ENCODE results near the gene FAM219A.
A peak's percentile ranks its signal among the peaks of the same experiment; 100 is the strongest.
"Not testable (repeated sequence)": the region's sequence is repeated elsewhere in the genome, so short reads cannot be mapped to it uniquely, and the experiment has no call there.

FAM219A gene

DNA sequence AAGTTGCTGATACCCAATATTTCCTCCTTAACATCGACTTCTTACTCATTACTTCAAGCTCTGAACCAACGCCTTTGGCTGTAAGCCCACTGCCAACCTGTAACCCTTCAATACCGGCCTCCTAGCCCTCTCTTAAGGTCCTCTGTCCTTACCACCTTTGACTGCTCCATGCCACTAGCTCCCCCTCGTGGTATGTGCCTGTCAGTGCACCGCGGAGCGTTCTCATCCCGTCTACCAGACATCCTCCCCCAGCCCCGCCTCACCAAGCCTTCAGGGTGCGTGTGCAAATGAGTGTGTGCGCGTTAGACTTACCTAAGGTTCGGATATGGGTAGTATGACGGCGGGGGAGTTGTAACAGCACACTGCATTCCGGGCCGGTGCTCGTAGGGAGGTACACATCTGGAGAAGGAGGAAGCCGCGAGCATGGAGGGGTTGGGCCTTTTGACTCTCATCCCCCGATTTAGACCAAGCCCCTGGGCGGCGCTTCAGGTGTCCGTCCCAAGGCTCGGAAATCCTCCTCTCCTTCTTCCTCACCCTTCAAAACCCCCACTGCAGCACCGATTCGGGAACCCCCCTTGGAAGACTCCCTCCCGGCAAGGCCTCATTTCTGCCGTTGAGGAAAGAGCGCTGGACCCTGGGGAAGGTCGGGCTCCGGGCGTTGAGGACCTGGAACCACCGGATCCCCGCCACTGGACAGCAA lies 78.9 kb downstream of the FAM219A start:
- no peak for FAIRE-seq

DNA sequence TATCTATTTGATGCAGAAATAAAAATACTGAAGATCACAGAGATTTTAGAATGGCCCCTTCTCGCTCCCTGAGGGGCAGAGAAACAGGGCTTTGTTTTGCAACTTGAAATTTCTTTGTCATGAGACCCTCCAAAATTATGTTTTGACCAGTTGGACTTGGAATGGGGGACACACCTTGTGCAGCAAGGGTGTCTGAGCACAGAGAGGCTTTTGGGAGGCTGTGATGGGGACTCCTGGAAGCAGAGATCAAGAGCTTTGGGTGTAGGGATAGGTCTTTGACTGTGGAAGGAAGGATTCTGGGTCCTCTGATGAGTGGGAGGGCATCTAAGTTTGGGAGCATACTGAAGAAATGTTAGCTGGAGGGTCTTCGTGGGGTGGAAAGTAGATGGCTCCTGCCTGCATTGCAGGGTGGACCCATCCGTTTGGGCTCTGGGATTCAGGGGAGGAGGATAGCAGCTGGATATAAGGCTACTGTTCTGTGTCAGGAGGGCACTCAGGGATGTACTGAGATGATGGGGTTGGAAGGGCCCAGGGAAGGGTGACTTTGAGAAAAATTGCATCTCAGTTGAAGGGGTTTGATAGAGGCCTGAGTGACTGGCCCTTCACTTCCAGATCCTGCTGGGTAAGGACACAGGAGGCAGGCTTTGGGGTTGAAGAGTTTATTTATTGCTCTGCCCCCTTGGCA lies 79.9 kb downstream of the FAM219A start:
- DNase-seq (ENCODE audit: insufficient read length, low spot score) (no peak), FAIRE-seq (no peak)

More for the DNA sequence above, 78.9 kb downstream of the FAM219A start:
- peak; percentile 67 for DNase-seq (ENCODE audit: insufficient read length, low spot score)

DNA sequence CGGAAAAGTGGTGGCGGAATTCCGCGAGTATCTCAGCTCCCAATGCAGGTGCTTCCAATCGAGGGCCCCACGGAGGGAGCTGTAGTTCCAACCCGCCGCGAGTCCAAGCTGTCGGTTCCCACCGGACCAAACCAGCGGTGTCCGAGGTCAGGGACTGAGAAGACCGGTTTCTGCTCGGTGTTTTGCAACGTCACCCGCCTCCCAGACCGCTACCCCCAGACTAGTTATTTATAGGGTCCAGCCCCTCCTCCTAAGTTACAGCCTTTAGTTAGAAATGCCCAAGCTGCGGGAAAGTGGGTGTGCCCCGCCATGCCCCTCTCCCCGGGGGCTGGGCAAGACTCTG lies 81.0 kb downstream of the FAM219A start:
- no peak for DNase-seq (ENCODE audit: insufficient read length, low spot score)

DNA sequence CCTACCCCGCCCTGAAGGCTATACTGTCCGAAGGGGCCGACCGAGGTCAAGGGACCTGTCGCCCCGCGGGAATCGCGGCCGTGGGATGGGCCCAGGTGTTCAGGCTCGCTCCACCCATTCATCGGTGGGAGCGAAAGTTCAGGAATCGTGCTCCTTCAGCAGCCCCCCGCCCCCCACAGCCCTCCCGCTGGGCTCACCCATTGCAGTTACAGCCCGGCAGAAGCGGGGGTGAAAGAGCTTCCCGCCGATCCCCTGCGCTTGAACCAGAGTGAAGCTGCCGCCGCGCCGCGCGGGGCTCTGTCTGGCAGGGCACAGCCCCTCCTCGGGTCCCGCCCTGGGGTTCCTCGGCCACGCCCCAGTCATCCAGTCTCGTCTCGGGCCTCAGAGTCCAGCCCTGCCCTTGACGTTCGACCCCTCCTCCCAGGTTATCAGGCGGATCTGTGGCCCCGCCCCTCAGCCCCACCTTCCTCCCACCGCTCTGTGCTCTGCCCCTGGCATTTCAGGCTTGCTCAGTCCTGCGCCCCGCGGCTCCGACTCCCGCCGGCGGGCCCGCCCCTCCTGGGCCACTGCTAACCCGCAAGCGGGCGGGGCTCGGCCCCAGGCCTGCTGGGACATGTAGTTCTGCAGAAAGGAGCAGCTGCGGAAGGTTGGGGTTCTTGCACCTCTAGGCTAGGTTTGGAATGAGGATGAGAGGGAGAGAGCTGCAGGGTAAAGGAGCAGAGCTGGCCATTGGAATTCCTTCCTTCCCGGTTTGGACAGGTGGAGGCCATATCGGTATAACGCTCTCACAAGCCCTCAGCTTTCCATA lies 81.6 kb downstream of the FAM219A start, which contains the start of gene MYORG:
Gene MYORG, minus strand, starts transcription at position 303 of the 808 bp plus-strand sequence. CDS start 3,955 bp downstream, outside the sequence.
- DNase-seq (ENCODE audit: insufficient read length, low spot score), result peak; percentile 96
- peak; percentile 80 for FAIRE-seq

More for the DNA sequence above, 81.0 kb downstream of the FAM219A start:
- no peak for FAIRE-seq

DNA sequence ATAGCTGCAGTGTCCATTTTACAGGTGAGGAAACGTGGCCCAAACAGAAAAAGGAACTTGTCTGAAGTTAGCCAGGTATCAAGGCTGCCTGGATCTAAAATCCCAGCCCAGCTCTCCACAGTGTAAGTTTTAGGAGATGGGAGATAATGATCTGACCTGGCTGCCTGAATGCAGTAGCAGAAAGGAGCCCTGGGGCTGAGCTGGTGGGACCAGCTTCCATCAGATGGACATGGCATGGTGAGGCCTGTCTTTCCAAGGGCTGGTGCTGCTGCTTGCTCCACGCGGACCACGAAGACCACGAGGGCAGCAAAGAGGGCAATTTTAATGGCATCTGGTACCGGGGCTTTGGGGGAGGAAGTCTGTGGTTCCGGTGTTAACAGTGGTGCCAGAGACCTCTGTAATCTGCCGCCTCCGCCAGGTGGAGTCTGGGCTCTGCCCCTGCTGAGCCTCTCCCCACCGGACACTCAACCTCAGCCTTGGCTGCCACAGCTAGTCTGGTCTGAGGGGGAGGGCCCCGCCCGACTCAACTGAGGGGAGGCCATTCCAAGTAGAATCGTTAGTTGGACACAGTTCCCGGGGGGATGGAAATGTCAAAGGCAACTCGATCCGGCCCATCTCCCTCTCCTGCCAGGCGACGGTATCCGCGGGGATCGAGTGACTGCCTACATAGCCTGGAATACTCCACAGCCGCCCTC lies 82.3 kb downstream of the FAM219A start:
- FAIRE-seq (peak; percentile 4), DNase-seq (ENCODE audit: insufficient read length, low spot score) (peak; percentile 52)

DNA sequence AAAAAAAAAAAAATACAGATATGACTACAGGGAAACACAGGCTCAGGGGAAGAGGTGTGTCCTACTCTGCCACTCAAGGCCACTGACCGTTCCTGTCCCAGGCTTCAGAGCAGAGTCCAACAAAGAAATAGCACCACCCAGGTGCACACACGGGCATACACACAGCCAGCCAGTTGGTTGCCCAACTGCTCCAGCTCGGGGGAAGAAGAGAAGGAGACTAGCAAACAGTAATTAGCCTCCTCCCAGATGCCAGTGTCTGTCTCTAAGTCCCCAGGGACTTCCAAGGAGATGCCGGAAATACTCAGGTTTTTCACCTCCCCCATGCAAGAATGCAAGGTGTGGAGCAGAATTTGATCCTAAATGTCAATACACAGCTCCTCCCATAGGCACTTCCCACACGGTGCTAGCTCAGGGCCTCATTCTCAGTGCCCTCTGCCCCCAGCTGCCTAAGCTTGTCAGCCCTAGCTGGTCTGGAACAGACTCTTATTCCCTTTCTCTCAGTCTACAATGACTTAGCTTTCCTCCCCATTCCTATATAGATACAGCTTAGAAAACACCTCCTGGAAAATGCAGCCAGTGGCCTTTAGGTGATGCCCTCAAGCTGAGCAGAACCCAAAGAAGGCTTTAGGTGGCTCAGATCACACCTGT lies 83.3 kb downstream of the FAM219A start:
- no peak for FAIRE-seq

DNA sequence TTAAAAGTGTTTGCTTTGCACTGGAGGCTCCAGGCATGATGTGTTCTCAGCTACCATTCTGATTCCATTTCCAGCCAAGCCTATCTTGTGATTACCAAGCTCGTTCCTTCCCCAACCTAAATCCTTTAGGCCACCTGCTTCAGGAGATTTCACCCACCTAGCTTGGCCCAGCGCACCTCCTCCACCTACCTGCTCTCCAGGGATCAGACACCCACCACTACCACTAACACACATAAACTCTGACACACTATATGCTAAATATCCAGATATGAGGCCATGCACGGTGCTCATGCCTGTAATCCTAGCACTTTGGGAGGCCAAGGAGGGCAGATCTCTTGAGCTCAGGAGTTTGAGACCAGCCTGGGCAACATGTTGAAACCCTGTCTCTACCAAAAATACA lies 84.0 kb downstream of the FAM219A start:
- FAIRE-seq, result no peak

More for the DNA sequence above, 83.3 kb downstream of the FAM219A start:
- DNase-seq (ENCODE audit: insufficient read length, low spot score), result no peak

DNA sequence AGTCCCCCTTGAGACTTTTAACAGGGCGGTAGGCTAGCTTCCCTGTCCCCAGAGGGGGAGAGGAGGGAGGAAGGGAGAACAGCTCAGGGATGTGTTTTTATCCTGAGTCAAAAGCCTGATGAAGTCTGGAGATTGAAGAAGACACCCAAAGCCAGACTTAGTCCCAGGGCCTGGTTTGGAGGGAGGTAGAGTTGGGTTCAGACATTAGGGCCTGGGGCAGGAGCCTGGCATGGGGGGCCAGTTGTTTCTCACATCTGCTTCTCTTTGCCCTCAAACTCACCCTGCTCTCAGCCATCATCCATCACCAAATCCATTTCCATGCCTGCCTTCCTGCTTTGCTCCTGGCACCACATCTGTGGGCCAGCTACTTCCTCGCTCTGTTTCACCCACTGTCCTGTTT lies 84.6 kb downstream of the FAM219A start:
- no peak for FAIRE-seq
- DNase-seq (ENCODE audit: insufficient read length, low spot score), result no peak

More for the DNA sequence above, 84.0 kb downstream of the FAM219A start:
- DNase-seq (ENCODE audit: insufficient read length, low spot score), result no peak

DNA sequence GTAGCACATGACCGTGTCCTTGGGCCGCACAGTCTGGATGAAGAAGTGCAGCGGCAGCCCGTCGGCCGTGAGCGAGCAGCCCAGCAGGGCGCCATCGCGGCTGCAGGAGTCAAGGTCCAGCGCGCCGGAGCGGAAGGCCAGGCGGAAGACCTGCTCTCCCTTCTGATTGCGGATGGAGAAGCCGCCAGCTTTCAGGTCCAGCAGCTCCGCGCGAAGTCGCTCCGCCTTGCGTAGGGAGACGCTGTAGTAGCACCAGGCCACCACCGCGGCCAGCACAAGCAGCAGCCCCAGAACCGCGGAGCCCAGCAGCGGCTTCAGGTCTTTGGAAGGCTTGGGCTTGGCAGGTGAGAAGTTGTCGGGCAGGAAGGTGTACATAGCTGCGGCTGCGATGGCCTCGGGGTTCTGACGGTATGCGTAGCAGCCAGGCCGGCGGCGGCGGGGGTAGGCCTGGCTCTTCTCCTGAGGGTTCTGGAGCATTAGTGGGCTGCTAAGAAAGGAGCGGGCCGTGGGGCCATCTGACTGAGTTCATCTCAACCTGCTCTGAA lies 85.8 kb downstream of the FAM219A start:
- DNase-seq (ENCODE audit: insufficient read length, low spot score) (no peak), FAIRE-seq (no peak)

DNA sequence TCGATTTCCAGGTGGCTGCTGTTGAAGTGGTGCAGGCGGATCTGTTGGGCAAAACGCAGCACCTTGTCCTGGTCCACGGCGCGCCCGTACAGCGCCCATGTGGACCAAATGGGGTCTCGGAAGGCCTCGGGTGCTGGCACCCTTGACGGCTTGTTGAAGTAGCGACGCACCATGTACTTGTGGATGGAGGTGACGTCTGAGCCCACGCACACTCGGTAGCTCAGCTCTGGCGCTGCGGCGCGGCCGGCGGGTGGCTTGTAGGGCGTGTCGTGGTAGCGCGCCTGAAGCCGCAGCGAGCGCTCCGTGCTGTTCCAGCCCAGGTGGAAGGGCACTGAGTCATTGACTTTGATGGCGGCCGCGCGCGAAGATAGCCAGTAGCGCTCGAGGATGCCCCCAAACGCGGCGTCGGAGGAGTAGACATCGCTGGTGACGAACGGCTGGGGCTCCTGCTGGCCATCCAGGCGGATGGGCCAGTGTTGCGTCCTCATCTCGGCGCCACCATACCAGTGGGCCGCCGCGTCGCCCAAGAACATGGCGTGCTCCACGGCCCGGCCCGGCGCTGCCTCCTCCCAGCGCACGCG lies 86.4 kb downstream of the FAM219A start:
- FAIRE-seq (no peak), DNase-seq (ENCODE audit: insufficient read length, low spot score) (no peak)

DNA sequence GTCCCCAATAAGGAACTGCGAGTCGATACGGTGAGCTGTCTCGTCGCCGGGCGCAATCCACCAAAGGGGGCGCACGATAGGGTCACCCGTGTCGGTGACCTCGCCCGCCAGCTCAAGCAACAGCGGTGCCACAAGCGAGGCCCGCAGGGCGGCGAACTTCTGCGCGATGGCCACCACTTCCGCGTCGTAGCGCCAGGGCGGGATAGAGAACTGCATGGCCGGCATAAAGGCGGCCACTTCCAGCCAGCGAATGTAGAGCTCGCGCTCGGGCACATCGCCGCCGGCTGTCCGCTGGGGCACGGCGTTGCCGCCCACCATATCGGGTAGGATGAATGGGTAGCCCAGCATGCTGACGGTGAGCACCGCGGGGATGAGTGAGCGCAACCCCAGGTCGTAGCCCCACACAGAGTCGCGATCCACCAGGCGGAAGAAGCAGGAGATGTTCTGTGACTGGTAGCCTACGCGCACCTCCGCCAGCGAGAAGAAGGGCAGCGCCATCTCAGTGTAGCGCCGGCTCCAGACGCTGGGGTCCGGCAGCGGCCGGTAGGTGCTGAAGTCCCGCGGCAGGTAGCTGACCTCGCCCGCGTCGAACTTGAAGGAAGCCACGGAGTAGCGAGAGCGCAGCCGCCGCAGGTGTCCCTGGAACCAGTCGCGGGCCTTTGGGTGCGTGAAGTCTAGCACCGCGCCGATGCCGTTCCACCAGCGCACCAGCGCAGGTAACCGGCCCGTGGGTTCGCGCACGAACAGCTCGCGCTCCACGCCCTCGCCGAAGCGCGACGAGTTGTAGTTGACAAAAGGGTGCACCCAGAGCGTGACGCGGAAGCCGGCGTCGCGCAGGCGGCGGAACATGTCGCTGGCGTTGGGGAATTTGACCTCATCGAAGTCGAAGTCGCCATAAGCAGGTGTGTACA lies 87.1 kb downstream of the FAM219A start:
- no peak for FAIRE-seq
- no peak for DNase-seq (ENCODE audit: insufficient read length, low spot score)

DNA sequence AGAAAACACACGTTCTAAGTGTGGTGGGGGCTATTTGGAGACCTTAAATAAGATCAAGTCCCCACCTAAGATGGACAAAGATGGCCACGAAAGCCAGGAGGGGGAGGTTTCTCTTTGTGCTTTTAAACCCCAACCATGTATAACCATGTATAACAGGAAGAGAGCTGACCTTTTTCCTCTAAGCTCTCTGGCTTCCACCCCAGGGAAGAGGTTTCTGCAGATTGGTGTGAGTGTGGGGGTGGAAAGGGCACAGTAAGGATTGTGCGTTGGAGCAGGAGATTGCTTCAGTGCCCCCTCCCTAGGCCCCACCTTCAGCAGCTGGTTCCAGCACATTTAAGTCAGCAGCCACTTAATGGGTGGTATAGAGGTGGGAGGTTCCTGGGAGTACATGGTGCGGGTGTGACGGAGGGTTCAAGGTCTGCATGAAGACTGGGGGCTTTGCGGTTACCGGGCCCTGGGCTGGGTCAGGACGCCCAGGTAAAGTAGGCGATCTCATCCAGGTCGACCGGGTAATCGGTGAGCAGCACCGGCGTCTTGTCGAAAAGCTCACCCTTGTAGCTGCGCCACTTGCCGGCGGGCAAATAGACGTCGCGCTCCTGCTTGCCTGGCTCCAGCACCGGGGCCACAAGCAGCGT lies 87.9 kb downstream of the FAM219A start:
- DNase-seq (ENCODE audit: insufficient read length, low spot score), result no peak
- FAIRE-seq, result no peak

DNA sequence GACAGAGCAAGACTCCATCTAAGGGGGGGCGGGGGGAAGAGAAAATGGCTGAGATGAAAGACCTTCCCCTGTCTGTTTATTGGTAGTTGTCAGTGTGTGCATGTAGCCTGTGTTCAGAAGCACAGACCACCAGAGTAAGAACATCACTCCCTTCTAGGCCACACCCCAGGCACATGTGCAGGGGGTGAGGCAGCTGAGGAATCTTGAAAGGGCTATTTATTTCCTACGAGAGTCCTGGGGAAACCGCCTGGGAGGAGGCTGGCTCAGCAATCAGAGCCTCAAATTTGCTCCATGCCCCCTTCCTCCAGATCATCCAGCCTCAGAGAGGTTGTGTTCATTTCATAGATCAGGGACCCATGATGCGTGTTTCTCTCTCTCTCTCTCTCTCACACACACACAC lies 88.7 kb downstream of the FAM219A start:
- no peak for FAIRE-seq
- DNase-seq (ENCODE audit: insufficient read length, low spot score), result no peak

DNA sequence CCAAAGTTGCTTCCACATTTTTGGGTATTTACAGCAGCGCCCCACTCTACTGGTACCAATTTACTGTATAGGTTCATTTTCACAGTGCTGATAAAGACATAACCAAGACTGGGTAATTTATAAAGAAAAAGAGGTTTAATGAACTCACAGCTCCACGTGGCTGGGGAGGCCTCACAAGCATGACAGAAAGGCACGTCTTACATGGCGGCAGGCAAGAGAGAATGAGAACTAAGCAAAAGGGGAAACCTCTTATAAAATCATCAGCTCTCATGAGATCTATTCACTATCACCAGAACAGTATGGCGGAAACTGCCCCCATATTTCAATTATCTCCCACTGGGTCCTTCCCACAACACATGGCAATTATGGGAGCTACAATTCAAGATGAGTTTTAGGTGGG lies 89.6 kb downstream of the FAM219A start:
- FAIRE-seq; DNase-seq (ENCODE audit: insufficient read length, low spot score): not testable (repeated sequence)

DNA sequence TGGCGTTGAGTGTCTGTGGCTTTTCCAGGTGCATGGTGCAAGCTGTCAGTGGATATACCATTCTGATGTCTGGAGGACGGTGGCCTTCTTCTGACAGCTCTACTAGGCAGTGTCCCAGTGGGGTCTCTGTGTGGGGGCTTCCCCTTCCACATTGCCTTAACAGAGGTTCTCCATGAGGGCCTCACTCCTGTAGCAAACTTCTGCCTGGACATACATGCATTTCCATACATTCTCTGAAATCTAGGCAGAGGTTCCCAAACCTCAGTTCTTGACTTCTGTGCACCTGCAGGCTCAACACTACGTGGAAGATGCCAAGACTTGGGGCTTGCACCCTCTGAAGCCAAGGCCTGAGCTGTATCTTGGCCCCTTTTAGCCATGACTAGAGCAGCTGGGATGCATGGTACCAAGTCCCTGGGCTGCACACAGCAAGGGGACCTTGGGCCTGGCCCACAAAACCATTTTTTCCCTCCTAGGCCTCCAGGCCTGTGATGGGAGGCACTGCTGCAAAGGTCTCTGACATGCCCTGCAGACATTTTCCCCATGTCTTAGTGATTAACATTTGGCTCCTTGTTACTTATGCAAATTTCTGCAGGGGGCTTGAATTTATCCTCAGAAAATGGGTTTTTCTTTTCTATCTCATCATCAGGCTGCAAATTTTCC lies 90.5 kb downstream of the FAM219A start:
- FAIRE-seq; DNase-seq (ENCODE audit: insufficient read length, low spot score): not testable (repeated sequence)

DNA sequence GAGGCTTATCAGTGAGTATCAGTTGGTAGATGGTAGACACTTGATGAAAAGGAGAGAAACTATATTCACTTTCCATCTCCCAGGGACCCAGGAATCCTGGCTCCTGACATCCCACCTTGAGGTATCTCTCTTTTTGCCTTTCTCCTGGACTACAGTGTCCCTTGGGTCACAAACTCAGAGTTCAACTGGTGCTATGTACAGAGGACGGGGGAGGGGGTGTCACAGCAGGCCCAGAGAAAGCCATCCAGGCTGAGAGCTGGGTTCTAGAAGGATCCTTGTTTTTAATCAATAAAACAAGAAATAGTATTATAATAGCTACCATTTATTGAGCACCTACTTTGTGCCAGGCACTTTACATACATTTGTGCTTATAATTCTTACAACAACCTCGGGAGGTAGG lies 92.0 kb downstream of the FAM219A start:
- DNase-seq (ENCODE audit: insufficient read length, low spot score), result no peak
- no peak for FAIRE-seq

DNA sequence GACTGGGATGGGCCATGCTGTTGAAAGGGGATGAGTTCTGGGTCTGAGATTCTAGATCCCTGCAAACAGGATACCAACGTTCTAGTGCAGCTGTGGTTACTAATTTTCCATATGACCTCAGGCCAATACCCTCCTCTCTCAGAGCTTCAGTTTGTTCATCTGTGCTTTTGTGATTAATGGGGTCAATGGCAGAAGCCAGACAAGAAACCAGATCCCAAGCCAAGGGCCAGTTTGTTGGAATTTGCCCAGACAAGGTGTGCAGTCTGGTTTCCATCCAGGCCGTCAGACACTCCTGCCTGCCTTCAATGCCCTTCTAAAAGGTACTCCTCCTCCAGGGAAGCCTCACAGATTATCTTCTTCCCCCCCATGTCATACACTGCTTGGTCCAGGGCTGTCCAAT lies 93.1 kb downstream of the FAM219A start:
- no peak for DNase-seq (ENCODE audit: insufficient read length, low spot score)
- FAIRE-seq, result no peak

All from HTR-8/SVneo (cell line).